H9 (cell line): ENCODE results near the gene GRIK1. TPM values are rescaled to one million over a fixed set of nuclear protein-coding genes. Genes with fewer than 3 reads are reported as not detected.

ENCODE experiments used
- DNase-seq: peaks from one replicate; pipeline ENCODE4 v3.0.0-alpha.2; 2017
- H2AFZ ChIP-seq: one replicate; pipeline ENCODE4 v1.6.1; 2013; ENCODE audit warnings: mild to moderate bottlenecking, low read length, control low read depth, moderate library complexity
- H2AK5ac ChIP-seq: 2 replicates; pipeline ENCODE4 v1.6.1; 2013; ENCODE audit warnings: low read length, control low read depth, mixed read lengths; ENCODE audit not compliant: insufficient read length
- H2BK120ac ChIP-seq: one replicate; pipeline ENCODE4 v1.6.1; 2013; ENCODE audit warnings: low read depth, mild to moderate bottlenecking, low read length, control low read depth, inconsistent platforms; ENCODE audit not compliant: poor library complexity, severe bottlenecking
- H2BK12ac ChIP-seq: 2 replicates; pipeline ENCODE4 v1.6.1; 2013; ENCODE audit warnings: low read length, control low read depth, mixed read lengths, low read depth; ENCODE audit not compliant: insufficient read length
- H2BK15ac ChIP-seq: 2 replicates; pipeline ENCODE4 v1.6.1; 2013; ENCODE audit warnings: low read depth, low read length, control low read depth
- H2BK20ac ChIP-seq: one replicate; pipeline ENCODE4 v1.6.1; 2013; ENCODE audit warnings: low read depth, mild to moderate bottlenecking, low read length, control low read depth, inconsistent platforms; ENCODE audit not compliant: poor library complexity, severe bottlenecking
- H2BK5ac ChIP-seq: 2 replicates; pipeline ENCODE4 v1.6.1; 2013; ENCODE audit warnings: low read length, control low read depth, mixed read lengths; ENCODE audit not compliant: insufficient read length
- H3K14ac ChIP-seq: 2 replicates; pipeline ENCODE4 v1.6.1; 2013; ENCODE audit warnings: low read length, control low read depth; ENCODE audit not compliant: insufficient read depth
- H3K18ac ChIP-seq: 2 replicates; pipeline ENCODE4 v1.6.1; 2013; ENCODE audit warnings: low read depth, mild to moderate bottlenecking, mixed read lengths, low read length, control low read depth; ENCODE audit not compliant: insufficient read length
- H3K23ac ChIP-seq: 2 replicates; pipeline ENCODE4 v1.6.1; 2013; ENCODE audit warnings: low read length, control low read depth, mixed read lengths, low read depth; ENCODE audit not compliant: insufficient read length
- H3K23me2 ChIP-seq: 2 replicates; pipeline ENCODE4 v1.6.1; 2013; ENCODE audit warnings: low read depth, mild to moderate bottlenecking, mixed read lengths, low read length, control low read depth; ENCODE audit not compliant: insufficient read length, poor library complexity, severe bottlenecking
- H3K27ac ChIP-seq: 2 replicates; pipeline ENCODE4 v1.5.1; 2013; ENCODE audit warnings: low read length, control low read depth, mixed read lengths, low read depth; ENCODE audit not compliant: insufficient read length
- H3K27me3 ChIP-seq: 2 replicates; pipeline ENCODE4 v1.6.1; 2013; ENCODE audit warnings: low read length, control low read depth, inconsistent platforms; ENCODE audit not compliant: insufficient read depth
- H3K4ac ChIP-seq: 2 replicates; pipeline ENCODE4 v1.6.1; 2013; ENCODE audit warnings: low read depth, mild to moderate bottlenecking, control low read depth, inconsistent platforms, low read length, moderate library complexity
- H3K4me1 ChIP-seq: 2 replicates; pipeline ENCODE4 v1.6.1; 2013; ENCODE audit warnings: low read length, control low read depth, inconsistent platforms; ENCODE audit not compliant: insufficient read depth
- H3K4me2 ChIP-seq: 2 replicates; pipeline ENCODE4 v1.6.1; 2013; ENCODE audit warnings: low read length, control low read depth, mixed read lengths; ENCODE audit not compliant: insufficient read length, insufficient read depth
- H3K56ac ChIP-seq: 2 replicates; pipeline ENCODE4 v1.6.1; 2013; ENCODE audit warnings: low read depth, mild to moderate bottlenecking, mixed read lengths, low read length, control low read depth; ENCODE audit not compliant: insufficient read length
- H3K79me1 ChIP-seq: 2 replicates; pipeline ENCODE4 v1.6.1; 2013; ENCODE audit warnings: low read depth, mild to moderate bottlenecking, moderate library complexity, low read length, control low read depth, inconsistent platforms; ENCODE audit not compliant: insufficient read depth, poor library complexity, severe bottlenecking
- H3K79me2 ChIP-seq: 2 replicates; pipeline ENCODE4 v1.6.1; 2013; ENCODE audit warnings: low read length, control low read depth, inconsistent platforms; ENCODE audit not compliant: insufficient read depth
- H3K9ac ChIP-seq: 2 replicates; pipeline ENCODE4 v1.6.1; 2013; ENCODE audit warnings: low read length, control low read depth, mixed read lengths; ENCODE audit not compliant: insufficient read length; ENCODE audit errors: extremely low read depth
- H3K9me3 ChIP-seq: one replicate; pipeline ENCODE4 v1.6.1; 2013; ENCODE audit warnings: low read depth, low read length, inconsistent platforms; ENCODE audit not compliant: control insufficient read depth
- H3T11ph ChIP-seq: one replicate; pipeline ENCODE4 v1.6.1; 2013; ENCODE audit warnings: mild to moderate bottlenecking, low read length, control low read depth, inconsistent platforms
- H4K20me1 ChIP-seq: one replicate; pipeline ENCODE4 v1.6.1; 2013; ENCODE audit not compliant: control insufficient read depth, insufficient read length, insufficient read depth
- H4K5ac ChIP-seq: 2 replicates; pipeline ENCODE4 v1.6.1; 2013; ENCODE audit warnings: low read depth, mild to moderate bottlenecking, mixed read lengths, low read length, control low read depth; ENCODE audit not compliant: insufficient read length
- H4K8ac ChIP-seq: replicated peaks from 2 replicates; pipeline ENCODE4 v1.6.1; 2013; ENCODE audit warnings: low read length, control low read depth, mixed read lengths, low read depth; ENCODE audit not compliant: insufficient read length
- H4K91ac ChIP-seq: 2 replicates; pipeline ENCODE4 v1.6.1; 2013; ENCODE audit warnings: low read depth, mild to moderate bottlenecking, moderate library complexity, mixed read lengths, low read length, control low read depth; ENCODE audit not compliant: insufficient read length
- H3K27ac Mint-ChIP-seq, 3 experiments: 2 replicates in 2 of 3; 3 replicates in 1 of 3; pipeline ENCODE4 v1.8.0; 2020 to 2021; ENCODE audit warnings: mixed read lengths in 3 of 3, mild to moderate bottlenecking in 1 of 3, moderate library complexity in 1 of 3
- H3K27me3 Mint-ChIP-seq: 2 replicates; pipeline ENCODE4 v1.8.0; 2021; ENCODE audit warnings: low read depth, mild to moderate bottlenecking, moderate library complexity, mixed read lengths
- H3K36me3 Mint-ChIP-seq, 3 experiments: 2 replicates in 2 of 3; 3 replicates in 1 of 3; pipeline ENCODE4 v1.8.0; 2020 to 2021; ENCODE audit warnings: low read depth in 3 of 3, mixed read lengths in 3 of 3; ENCODE audit not compliant: insufficient read depth in 1 of 3
- H3K4me1 Mint-ChIP-seq, 2 experiments: 2 replicates each; pipeline ENCODE4 v1.8.0; 2020; ENCODE audit warnings: mixed read lengths in 2 of 2
- H3K4me3 Mint-ChIP-seq, 2 experiments: 2 replicates in 1 of 2; 3 replicates in 1 of 2; pipeline ENCODE4 v1.8.0; 2020 to 2021; ENCODE audit warnings: mild to moderate bottlenecking in 2 of 2, mixed read lengths in 2 of 2, moderate library complexity in 1 of 2
- H3K9me3 Mint-ChIP-seq, 2 experiments: 2 replicates in 1 of 2; 3 replicates in 1 of 2; pipeline ENCODE4 v1.8.0; 2020; ENCODE audit warnings: mild to moderate bottlenecking in 2 of 2, mixed read lengths in 2 of 2, moderate library complexity in 1 of 2
- CTCF ChIP-seq: fragments of 200-600 bp; sonication (generic); conservative IDR thresholded peaks from 3 replicates; pipeline ENCODE4 v1.8.0; 2021; ENCODE audit warnings: antibody characterized with exemption, mild to moderate bottlenecking
- total RNA-seq: library from RNA; stranded (reverse); gene quantifications from 2 replicates; pipeline ENCODE4 v1.2.1, GENCODE V29; 2021

The GRIK1 gene
- total RNA-seq, 1 experiment from 2014 or later, result not detected

GRCh38 chr21:29654203-29654602, 285.6 kb downstream of the GRIK1 start:
- no peak for TF ChIP-seq CTCF
- Histone ChIP-seq H3K56ac (no peak overlapping the region), H3K79me1 (no peaks in the 10 kb centered on the region), H2BK20ac (no peak overlapping the region), H3K23ac (no peak overlapping the region), H3K18ac (no peak overlapping the region), H3K4ac (no peak overlapping the region), H3K27me3 (no peaks in the 10 kb centered on the region), H3K23me2 (no peaks in the 10 kb centered on the region), H2AK5ac (no peak overlapping the region), H3K4me1 (no peaks in the 10 kb centered on the region), H2BK12ac (no peak overlapping the region), H4K20me1 (no peaks in the 10 kb centered on the region), H3K4me2 (no peak overlapping the region), H3K79me2 (no peaks in the 10 kb centered on the region), H3T11ph (no peak overlapping the region), H4K5ac (no peak overlapping the region), H3K9me3 (no peaks in the 10 kb centered on the region), H3K9ac (no peak overlapping the region), H3K14ac (no peak overlapping the region), H3K27ac (no peak overlapping the region), H2BK5ac (no peak overlapping the region), H2AFZ (no peak overlapping the region), H4K8ac (no peak overlapping the region), H2BK15ac (no peak overlapping the region), H4K91ac (no peak overlapping the region), H2BK120ac (no peak overlapping the region)
- peaks cover 0 to 4% (median 0%) of the 10 kb centered on the region in 3 experiments; a peak in 2 of 7 replicates for H3K36me3 Mint-ChIP-seq
- no peaks in the 10 kb centered on the region for H3K9me3 Mint-ChIP-seq
- no peak overlapping the region for H3K27ac Mint-ChIP-seq
- peaks cover 3 to 10% of the 10 kb centered on the region in 2 experiments; a peak in 3 of 4 replicates for H3K4me1 Mint-ChIP-seq
- no peak overlapping the region for H3K4me3 Mint-ChIP-seq
- no peak for DNase-seq
- no peaks in the 10 kb centered on the region for H3K27me3 Mint-ChIP-seq
